GM10266 (cell line): ENCODE measurements around the gene RUNX3.

Experiments
- DNase-seq: peaks from one replicate; pipeline ENCODE4 v3.0.0; 2012; ENCODE audit errors: extremely low spot score
- CTCF ChIP-seq: IDR thresholded peaks from 2 replicates; pipeline ENCODE4 v1.5.1; 2012; ENCODE audit warnings: mild to moderate bottlenecking, low read depth; ENCODE audit not compliant: control insufficient read depth, insufficient read depth; ENCODE audit errors: missing control alignments

The RUNX3 gene

GRCh38 chr1:24860841-24861240 lies 69.2 kb downstream of the RUNX3 start:
- TF ChIP-seq CTCF: no peak
- DNase-seq: no peak

GRCh38 chr1:24859063-24860010 lies 70.7 kb downstream of the RUNX3 start:
- DNase-seq: no peak
- no peak for TF ChIP-seq CTCF

- TF ChIP-seq CTCF: no peak
- DNase-seq: no peak
Measured at GRCh38 chr1:24858277-24858676, 71.8 kb downstream of the RUNX3 start.

- DNase-seq: no peak
- TF ChIP-seq CTCF: no peak
Measured at GRCh38 chr1:24857507-24858133, 72.5 kb downstream of the RUNX3 start.

- TF ChIP-seq CTCF: no peak
- DNase-seq: no peak
Measured at GRCh38 chr1:24856787-24857506, 73.1 kb downstream of the RUNX3 start.

- no peak for DNase-seq
- no peak for TF ChIP-seq CTCF
Measured at GRCh38 chr1:24855474-24855873, 74.6 kb downstream of the RUNX3 start.
